Measurements from ENCODE around the gene C17orf50. TPM values are rescaled to one million over a fixed set of nuclear protein-coding genes. Genes with fewer than 3 reads are reported as not detected.

Gene C17orf50
- total RNA-seq, 2 experiments from 2014 or later = not detected

GRCh38 chr17:35773679-35774425 lies 13.2 kb downstream of the C17orf50 start:
- ChIA-PET CTCF (interaction anchor here (3.0 kb wide), 1 partner anchor 10 kb away, joined by 15 read pairs; no protein-coding TSS in a partner anchor), POLR2A (interaction anchor here (1.9 kb wide), 1 partner anchor 8 kb away, joined by 4 read pairs; no protein-coding TSS in a partner anchor)
- H3K36me3 Mint-ChIP-seq (ENCODE audit: low read depth) = no peaks in the 10 kb centered on the region
- H3K27me3 Mint-ChIP-seq = peaks cover 6% of the 10 kb centered on the region
- no peaks in the 10 kb centered on the region for H3K4me1 Mint-ChIP-seq (ENCODE audit: low read depth)
- H3K4me3 Mint-ChIP-seq = no peak overlapping the region
- ATAC-seq = no peak
- H3K27ac Mint-ChIP-seq = no peak overlapping the region
- no peak for DNase-seq
- intact Hi-C loops (cut with micrococcal nuclease) = no loop called here
- no peaks in the 10 kb centered on the region for H3K9me3 Mint-ChIP-seq
- no peak for TF ChIP-seq CTCF (IDR thresholded peaks at IDR 0.05)

GRCh38 chr17:35774499-35774898 lies 13.8 kb downstream of the C17orf50 start:
- DNase-seq (no peak), ATAC-seq (no peak)
- H3K36me3 Mint-ChIP-seq (ENCODE audit: low read depth) = no peaks in the 10 kb centered on the region
- H3K9me3 Mint-ChIP-seq = no peaks in the 10 kb centered on the region
- no peak overlapping the region for H3K4me3 Mint-ChIP-seq
- ChIA-PET CTCF (interaction anchor here (3.0 kb wide), 1 partner anchor 10 kb away, joined by 15 read pairs; no protein-coding TSS in a partner anchor), POLR2A (interaction anchor here (0.6 kb wide), 1 partner anchor 11 kb away, joined by 3 read pairs; no protein-coding TSS in a partner anchor)
- intact Hi-C loops (cut with micrococcal nuclease) = no loop called here
- peaks cover 6% of the 10 kb centered on the region for H3K27me3 Mint-ChIP-seq
- H3K27ac Mint-ChIP-seq = no peak overlapping the region
- no peak for TF ChIP-seq CTCF (IDR thresholded peaks at IDR 0.05)
- no peaks in the 10 kb centered on the region for H3K4me1 Mint-ChIP-seq (ENCODE audit: low read depth)

- H3K36me3 Mint-ChIP-seq (ENCODE audit: low read depth) = no peaks in the 10 kb centered on the region
- H3K9me3 Mint-ChIP-seq = no peaks in the 10 kb centered on the region
- no peak for TF ChIP-seq CTCF (IDR thresholded peaks at IDR 0.05)
- no peak overlapping the region for H3K4me3 Mint-ChIP-seq
- no peaks in the 10 kb centered on the region for H3K4me1 Mint-ChIP-seq (ENCODE audit: low read depth)
- POLR2A ChIA-PET = interaction anchor here (0.6 to 0.7 kb wide), 4 partner anchors 11 to 35 kb away, joined by 3 to 5 read pairs (median 3); partner anchors contain the start of gene TAF15
- CTCF ChIA-PET = interaction anchor here (3.0 kb wide), 1 partner anchor 11 kb away, joined by 15 read pairs; no protein-coding TSS in a partner anchor
- intact Hi-C loops (cut with micrococcal nuclease) = no loop called here
- DNase-seq = no peak
- no peak overlapping the region for H3K27ac Mint-ChIP-seq
- no peak for ATAC-seq
- peaks cover 6% of the 10 kb centered on the region for H3K27me3 Mint-ChIP-seq
Measured at GRCh38 chr17:35775039-35775438, 14.4 kb downstream of the C17orf50 start.

GRCh38 chr17:35775583-35775982 lies 14.9 kb downstream of the C17orf50 start:
- no peak for TF ChIP-seq CTCF (IDR thresholded peaks at IDR 0.05)
- peaks cover 6% of the 10 kb centered on the region for H3K27me3 Mint-ChIP-seq
- CTCF ChIA-PET = interaction anchor here (3.0 kb wide), 1 partner anchor 11 kb away, joined by 15 read pairs; no protein-coding TSS in a partner anchor
- no peaks in the 10 kb centered on the region for H3K36me3 Mint-ChIP-seq (ENCODE audit: low read depth)
- POLR2A ChIA-PET = interaction anchor here (0.6 to 0.7 kb wide), 3 partner anchors 11 to 34 kb away, joined by 3 to 5 read pairs (median 3); partner anchors contain the start of gene TAF15
- intact Hi-C loops (cut with micrococcal nuclease) = no loop called here
- H3K4me3 Mint-ChIP-seq = no peak overlapping the region
- DNase-seq = no peak
- H3K4me1 Mint-ChIP-seq (ENCODE audit: low read depth) = no peaks in the 10 kb centered on the region
- H3K27ac Mint-ChIP-seq = no peak overlapping the region
- no peaks in the 10 kb centered on the region for H3K9me3 Mint-ChIP-seq
- ATAC-seq = no peak
